Measurements from ENCODE around the gene PCED1B.
"Not testable (repeated sequence)": the region's sequence is repeated elsewhere in the genome, so short reads cannot be mapped to it uniquely, and the experiment has no call there.

Gene PCED1B

GRCh38 chr12:47276253-47276620, 196.8 kb downstream of the PCED1B start:
- TF ChIP-seq CTCF (IDR thresholded peaks at IDR 0.05; ENCODE audit: low read depth, low read length), result no peak
- H3K27me3 ChIP-seq, result peaks cover 12% of the 10 kb centered on the region
- H3K4me3 ChIP-seq (ENCODE audit: low read depth, low read length), result no peak overlapping the region
- no peaks in the 10 kb centered on the region for H3K4me1 ChIP-seq
- no peak for DNase-seq
- H3K36me3 ChIP-seq, result no peaks in the 10 kb centered on the region
- H3K9me3 ChIP-seq, result no peaks in the 10 kb centered on the region

GRCh38 chr12:47276621-47277309, 197.3 kb downstream of the PCED1B start:
- H3K36me3 ChIP-seq, result no peaks in the 10 kb centered on the region
- DNase-seq, result no peak
- no peaks in the 10 kb centered on the region for H3K9me3 ChIP-seq
- no peaks in the 10 kb centered on the region for H3K4me1 ChIP-seq
- peaks cover 8% of the 10 kb centered on the region; the same call in 1 of the 2 replicates for H3K27me3 ChIP-seq
- no peak overlapping the region for H3K4me3 ChIP-seq (ENCODE audit: low read depth, low read length)
- no peak for TF ChIP-seq CTCF (IDR thresholded peaks at IDR 0.05; ENCODE audit: low read depth, low read length)

GRCh38 chr12:47277972-47278448, 198.6 kb downstream of the PCED1B start:
- H3K27me3 ChIP-seq, result peaks cover 4% of the 10 kb centered on the region
- H3K36me3 ChIP-seq, result no peaks in the 10 kb centered on the region
- TF ChIP-seq CTCF (IDR thresholded peaks at IDR 0.05; ENCODE audit: low read depth, low read length), result no peak
- H3K4me3 ChIP-seq (ENCODE audit: low read depth, low read length), result no peak overlapping the region
- H3K9me3 ChIP-seq, result no peaks in the 10 kb centered on the region
- H3K4me1 ChIP-seq, result no peaks in the 10 kb centered on the region
- DNase-seq, result no peak

- H3K9me3 ChIP-seq; DNase-seq; H3K4me3 ChIP-seq (ENCODE audit: low read depth, low read length); H3K36me3 ChIP-seq; H3K4me1 ChIP-seq; H3K27me3 ChIP-seq: not testable (repeated sequence)
Observed at GRCh38 chr12:47279758-47280157, 200.3 kb downstream of the PCED1B start.

GRCh38 chr12:47280543-47281300, 201.3 kb downstream of the PCED1B start:
- DNase-seq, result no peak
- H3K4me3 ChIP-seq (ENCODE audit: low read depth, low read length), result no peak overlapping the region
- H3K27me3 ChIP-seq, result peaks cover 4% of the 10 kb centered on the region
- H3K36me3 ChIP-seq, result no peaks in the 10 kb centered on the region
- no peak for TF ChIP-seq CTCF (IDR thresholded peaks at IDR 0.05; ENCODE audit: low read depth, low read length)
- H3K9me3 ChIP-seq, result no peaks in the 10 kb centered on the region
- H3K4me1 ChIP-seq, result no peaks in the 10 kb centered on the region

- Histone ChIP-seq H3K36me3 (no peaks in the 10 kb centered on the region), H3K4me1 (no peaks in the 10 kb centered on the region), H3K9me3 (no peaks in the 10 kb centered on the region), H3K4me3 (ENCODE audit: low read depth, low read length) (no peak overlapping the region), H3K27me3 (peaks cover 4% of the 10 kb centered on the region)
- no peak for DNase-seq
- TF ChIP-seq CTCF (IDR thresholded peaks at IDR 0.05; ENCODE audit: low read depth, low read length), result no peak
Observed at GRCh38 chr12:47281667-47282171, 202.3 kb downstream of the PCED1B start.
